ENCODE measurements around the gene RBM19.

RBM19 gene

DNA sequence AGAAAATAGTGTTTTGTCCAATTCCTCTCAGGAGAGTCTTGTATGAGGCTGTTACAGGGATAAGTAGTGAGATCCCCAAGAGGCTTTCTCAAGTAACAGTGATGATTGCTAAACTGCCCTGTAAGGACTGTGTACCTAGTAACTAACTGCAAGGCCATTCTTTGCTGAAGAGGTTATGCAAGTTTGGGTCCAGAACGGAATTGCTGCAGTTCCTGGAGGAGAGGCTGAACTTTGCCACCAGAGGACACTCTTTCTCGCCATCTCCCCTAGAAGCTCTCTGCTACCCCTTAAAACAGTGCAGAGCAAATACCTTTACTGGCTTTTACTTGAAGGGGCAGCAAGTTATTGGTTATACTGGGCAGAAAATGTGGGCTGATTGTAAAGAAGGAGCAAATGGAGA, 180.0 kb downstream of the RBM19 start:
- Histone ChIP-seq H3K4me1 (ENCODE audit: control insufficient read depth, low read length) (no peaks in the 10 kb centered on the region), H3K9me2 (replicated peaks; ENCODE audit: control insufficient read depth, low read length) (no peaks in the 10 kb centered on the region), H3K79me2 (ENCODE audit: control insufficient read depth, low read length) (no peaks in the 10 kb centered on the region), H3K27me3 (ENCODE audit: control insufficient read depth, low read length) (peaks cover 26% of the 10 kb centered on the region), H3K36me3 (ENCODE audit: control insufficient read depth, low read length) (no peaks in the 10 kb centered on the region), H3K9me3 (ENCODE audit: control insufficient read depth, insufficient read depth, low read length) (no peaks in the 10 kb centered on the region), H4K20me1 (ENCODE audit: control insufficient read depth, insufficient read depth, low read depth, low read length) (no peaks in the 10 kb centered on the region), H3K27ac (ENCODE audit: low read depth, low read length) (no peak overlapping the region), H3F3A (ENCODE audit: control insufficient read depth, insufficient read depth) (no peaks in the 10 kb centered on the region), H3K4me2 (ENCODE audit: low read length) (no peak overlapping the region), H3K4me3 (ENCODE audit: low read length) (no peak overlapping the region)
- TF ChIP-seq, protein P1, sequence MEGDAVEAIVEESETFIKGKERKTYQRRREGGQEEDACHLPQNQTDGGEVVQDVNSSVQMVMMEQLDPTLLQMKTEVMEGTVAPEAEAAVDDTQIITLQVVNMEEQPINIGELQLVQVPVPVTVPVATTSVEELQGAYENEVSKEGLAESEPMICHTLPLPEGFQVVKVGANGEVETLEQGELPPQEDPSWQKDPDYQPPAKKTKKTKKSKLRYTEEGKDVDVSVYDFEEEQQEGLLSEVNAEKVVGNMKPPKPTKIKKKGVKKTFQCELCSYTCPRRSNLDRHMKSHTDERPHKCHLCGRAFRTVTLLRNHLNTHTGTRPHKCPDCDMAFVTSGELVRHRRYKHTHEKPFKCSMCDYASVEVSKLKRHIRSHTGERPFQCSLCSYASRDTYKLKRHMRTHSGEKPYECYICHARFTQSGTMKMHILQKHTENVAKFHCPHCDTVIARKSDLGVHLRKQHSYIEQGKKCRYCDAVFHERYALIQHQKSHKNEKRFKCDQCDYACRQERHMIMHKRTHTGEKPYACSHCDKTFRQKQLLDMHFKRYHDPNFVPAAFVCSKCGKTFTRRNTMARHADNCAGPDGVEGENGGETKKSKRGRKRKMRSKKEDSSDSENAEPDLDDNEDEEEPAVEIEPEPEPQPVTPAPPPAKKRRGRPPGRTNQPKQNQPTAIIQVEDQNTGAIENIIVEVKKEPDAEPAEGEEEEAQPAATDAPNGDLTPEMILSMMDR (IDR thresholded peaks at IDR 0.05; ENCODE audit: low read depth, low read length, poor library complexity, severe bottlenecking): no peak
- TF ChIP-seq EZH2phosphoT487 (IDR thresholded peaks at IDR 0.05; ENCODE audit: borderline replicate concordance, low read length): no peak

DNA sequence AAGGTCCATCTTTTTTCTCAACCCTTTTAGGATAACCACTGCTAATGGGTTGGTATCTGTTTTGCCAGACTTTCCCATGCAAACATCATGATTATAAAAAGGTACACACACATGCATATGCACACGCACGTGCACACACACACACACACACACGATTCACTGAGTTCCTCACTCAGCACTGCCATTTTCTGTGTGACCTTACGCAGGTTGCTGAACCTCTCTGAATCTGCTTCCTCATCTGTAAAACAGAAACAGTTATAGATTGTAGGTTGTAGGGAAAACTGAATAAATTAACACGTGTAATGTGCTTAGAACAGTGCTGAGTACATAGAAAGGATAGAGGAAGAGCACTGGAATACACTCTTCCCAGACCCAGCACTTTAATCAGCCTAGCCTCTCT, 182.3 kb downstream of the RBM19 start:
- TF ChIP-seq EZH2phosphoT487 (IDR thresholded peaks at IDR 0.05; ENCODE audit: borderline replicate concordance, low read length): no peak
- TF ChIP-seq, protein P1 (IDR thresholded peaks at IDR 0.05; ENCODE audit: low read depth, low read length, poor library complexity, severe bottlenecking): no peak
- Histone ChIP-seq H3K9me2 (replicated peaks; ENCODE audit: control insufficient read depth, low read length) (no peaks in the 10 kb centered on the region), H3K36me3 (ENCODE audit: control insufficient read depth, low read length) (no peaks in the 10 kb centered on the region), H3K4me1 (ENCODE audit: control insufficient read depth, low read length) (no peaks in the 10 kb centered on the region), H3K4me2 (ENCODE audit: low read length) (no peak overlapping the region), H4K20me1 (ENCODE audit: control insufficient read depth, insufficient read depth, low read depth, low read length) (no peaks in the 10 kb centered on the region), H3K27ac (ENCODE audit: low read depth, low read length) (no peak overlapping the region), H3K9me3 (ENCODE audit: control insufficient read depth, insufficient read depth, low read length) (no peaks in the 10 kb centered on the region), H3K27me3 (ENCODE audit: control insufficient read depth, low read length) (peaks cover 19% of the 10 kb centered on the region), H3K4me3 (ENCODE audit: low read length) (no peak overlapping the region), H3K79me2 (ENCODE audit: control insufficient read depth, low read length) (no peaks in the 10 kb centered on the region), H3F3A (ENCODE audit: control insufficient read depth, insufficient read depth) (no peaks in the 10 kb centered on the region)

DNA sequence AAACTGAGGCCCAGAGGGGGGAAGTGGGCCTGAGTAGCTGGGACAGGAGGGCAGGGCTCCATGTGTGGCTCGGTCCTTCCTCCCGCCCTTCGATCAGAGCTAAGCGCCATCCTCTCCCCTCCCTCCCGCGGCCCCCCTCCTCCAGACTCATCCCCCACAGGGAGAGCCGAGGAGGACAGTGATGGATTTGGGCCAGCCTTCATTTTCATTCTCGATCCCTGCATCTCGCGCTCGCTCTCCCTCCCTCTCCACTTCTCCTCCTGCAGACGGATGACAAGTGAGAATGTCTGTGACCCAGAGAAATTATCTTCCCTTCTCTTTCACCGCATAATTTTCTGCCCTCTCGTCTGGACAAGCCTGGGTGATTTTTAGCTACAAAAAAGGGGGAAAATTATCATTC, 183.3 kb downstream of the RBM19 start:
- H4K20me1 ChIP-seq (ENCODE audit: control insufficient read depth, insufficient read depth, low read depth, low read length): no peaks in the 10 kb centered on the region
- H3K79me2 ChIP-seq (ENCODE audit: control insufficient read depth, low read length): no peaks in the 10 kb centered on the region
- peaks cover 17% of the 10 kb centered on the region for H3K27me3 ChIP-seq (ENCODE audit: control insufficient read depth, low read length)
- H3K4me1 ChIP-seq (ENCODE audit: control insufficient read depth, low read length): no peaks in the 10 kb centered on the region
- no peaks in the 10 kb centered on the region for H3K36me3 ChIP-seq (ENCODE audit: control insufficient read depth, low read length)
- H3F3A ChIP-seq (ENCODE audit: control insufficient read depth, insufficient read depth): no peaks in the 10 kb centered on the region
- no peak for TF ChIP-seq EZH2phosphoT487 (IDR thresholded peaks at IDR 0.05; ENCODE audit: borderline replicate concordance, low read length)
- TF ChIP-seq, protein P1 (IDR thresholded peaks at IDR 0.05; ENCODE audit: low read depth, low read length, poor library complexity, severe bottlenecking): no peak
- H3K27ac ChIP-seq (ENCODE audit: low read depth, low read length): no peak overlapping the region
- H3K4me2 ChIP-seq (ENCODE audit: low read length): no peak overlapping the region
- no peaks in the 10 kb centered on the region for H3K9me3 ChIP-seq (ENCODE audit: control insufficient read depth, insufficient read depth, low read length)
- no peak overlapping the region for H3K4me3 ChIP-seq (ENCODE audit: low read length)
- H3K9me2 ChIP-seq (replicated peaks; ENCODE audit: control insufficient read depth, low read length): no peaks in the 10 kb centered on the region
